ENCODE data around the gene GOPC. TPM values are rescaled to one million over a fixed set of nuclear protein-coding genes. Genes with fewer than 3 reads are reported as not detected.
"Not testable (repeated sequence)": the region's sequence is repeated elsewhere in the genome, so short reads cannot be mapped to it uniquely, and the experiment has no call there.

The GOPC gene
- 39.5 TPM for polyA plus RNA-seq
- long read RNA-seq, donor 1, full-length matches to known transcripts: 1 of 1 reads
- long read RNA-seq, donor 1, partial matches to known transcripts: 0 of 1 reads
- long read RNA-seq, donor 1, other reads (novel, unspliced or antisense): 0 of 1 reads
- long read RNA-seq, donor 2, full-length matches to known transcripts: 1 of 16 reads
- long read RNA-seq, donor 2, partial matches to known transcripts: 15 of 16 reads
- long read RNA-seq, donor 2, other reads (novel, unspliced or antisense): 0 of 16 reads
- long read RNA-seq, donor 3, full-length matches to known transcripts: 6 of 34 reads
- long read RNA-seq, donor 3, partial matches to known transcripts: 28 of 34 reads
- long read RNA-seq, donor 3, other reads (novel, unspliced or antisense): 0 of 34 reads
- long read RNA-seq, donor 4: 0 reads
- long read RNA-seq, donor 5, full-length matches to known transcripts: 7 of 24 reads
- long read RNA-seq, donor 5, partial matches to known transcripts: 17 of 24 reads
- long read RNA-seq, donor 5, other reads (novel, unspliced or antisense): 0 of 24 reads
- long read RNA-seq, donor 6, full-length matches to known transcripts: 6 of 22 reads
- long read RNA-seq, donor 6, partial matches to known transcripts: 16 of 22 reads
- long read RNA-seq, donor 6, other reads (novel, unspliced or antisense): 0 of 22 reads
- long read RNA-seq, donor 7, full-length matches to known transcripts: 2 of 13 reads
- long read RNA-seq, donor 7, partial matches to known transcripts: 11 of 13 reads
- long read RNA-seq, donor 7, other reads (novel, unspliced or antisense): 0 of 13 reads
- long read RNA-seq, donor 8, full-length matches to known transcripts: 5 of 33 reads
- long read RNA-seq, donor 8, partial matches to known transcripts: 28 of 33 reads
- long read RNA-seq, donor 8, other reads (novel, unspliced or antisense): 0 of 33 reads
- long read RNA-seq, donor 9, full-length matches to known transcripts: 5 of 24 reads
- long read RNA-seq, donor 9, partial matches to known transcripts: 19 of 24 reads
- long read RNA-seq, donor 9, other reads (novel, unspliced or antisense): 0 of 24 reads
- long read RNA-seq, donor 10, full-length matches to known transcripts: 4 of 12 reads
- long read RNA-seq, donor 10, partial matches to known transcripts: 8 of 12 reads
- long read RNA-seq, donor 10, other reads (novel, unspliced or antisense): 0 of 12 reads
- long read RNA-seq, donor 11, full-length matches to known transcripts: 4 of 4 reads
- long read RNA-seq, donor 11, partial matches to known transcripts: 0 of 4 reads
- long read RNA-seq, donor 11, other reads (novel, unspliced or antisense): 0 of 4 reads

- no CpG with 5 or more reads among the region's 60 CpGs for WGBS (ENCODE audit: insufficient coverage, low lambda C conversion rate)
- H3K27ac ChIP-seq (ENCODE audit: low read length): peak within 1 kb of the TSS; percentile 95
- peaks cover 7% of the 10 kb centered on the region for H3K4me1 ChIP-seq (ENCODE audit: control insufficient read depth, insufficient read depth, low read length)
- H3K4me3 ChIP-seq (ENCODE audit: low read length): peak within 1 kb of the TSS; percentile 87
- H3K9me3 ChIP-seq (ENCODE audit: control insufficient read depth, low read depth, low read length): peaks cover under 1% of the 10 kb centered on the region
- DNase-seq: peak; percentile 99
- no peaks in the 10 kb centered on the region for H3K27me3 ChIP-seq (ENCODE audit: control insufficient read depth, insufficient read depth, low read length)
- peaks cover 5% of the 10 kb centered on the region for H3K36me3 ChIP-seq (ENCODE audit: control insufficient read depth, insufficient read depth, low read length)
Observed at GRCh38 chr6:117602151-117602898, at the start of gene GOPC. Gene GOPC, minus strand, starts transcription at chr6:117602511. Its CDS starts 223 bp downstream, at chr6:117602288.

- not testable (repeated sequence) for H3K27me3 ChIP-seq (ENCODE audit: control insufficient read depth, insufficient read depth, low read length); H3K4me1 ChIP-seq (ENCODE audit: control insufficient read depth, insufficient read depth, low read length); H3K36me3 ChIP-seq (ENCODE audit: control insufficient read depth, insufficient read depth, low read length); H3K9me3 ChIP-seq (ENCODE audit: control insufficient read depth, low read depth, low read length); H3K4me3 ChIP-seq (ENCODE audit: low read length); DNase-seq; H3K27ac ChIP-seq (ENCODE audit: low read length)
- no CpG with 5 or more reads among the region's 3 CpGs for WGBS (ENCODE audit: insufficient coverage, low lambda C conversion rate)
Observed at GRCh38 chr6:117651984-117652383, 49.7 kb upstream of the GOPC start.

- Histone ChIP-seq H3K4me1 (ENCODE audit: control insufficient read depth, insufficient read depth, low read length) (no peaks in the 10 kb centered on the region), H3K27ac (ENCODE audit: low read length) (no peak overlapping the region), H3K9me3 (ENCODE audit: control insufficient read depth, low read depth, low read length) (no peaks in the 10 kb centered on the region), H3K36me3 (ENCODE audit: control insufficient read depth, insufficient read depth, low read length) (no peaks in the 10 kb centered on the region), H3K4me3 (ENCODE audit: low read length) (no peak overlapping the region), H3K27me3 (ENCODE audit: control insufficient read depth, insufficient read depth, low read length) (no peaks in the 10 kb centered on the region)
- no peak for DNase-seq
- 100% methylated on average over 1 of the region's 2 CpGs for WGBS (ENCODE audit: insufficient coverage, low lambda C conversion rate)
Observed at GRCh38 chr6:117642976-117643375, 40.7 kb upstream of the GOPC start.

GRCh38 chr6:117637770-117638169 lies 35.5 kb upstream of the GOPC start:
- 40% methylated on average over 1 of the region's 1 CpG for WGBS (ENCODE audit: insufficient coverage, low lambda C conversion rate)
- H3K27ac ChIP-seq (ENCODE audit: low read length): no peak overlapping the region
- no peaks in the 10 kb centered on the region for H3K27me3 ChIP-seq (ENCODE audit: control insufficient read depth, insufficient read depth, low read length)
- no peak for DNase-seq
- H3K36me3 ChIP-seq (ENCODE audit: control insufficient read depth, insufficient read depth, low read length): no peaks in the 10 kb centered on the region
- H3K9me3 ChIP-seq (ENCODE audit: control insufficient read depth, low read depth, low read length): no peaks in the 10 kb centered on the region
- no peak overlapping the region for H3K4me3 ChIP-seq (ENCODE audit: low read length)
- H3K4me1 ChIP-seq (ENCODE audit: control insufficient read depth, insufficient read depth, low read length): no peaks in the 10 kb centered on the region

- H3K27me3 ChIP-seq (ENCODE audit: control insufficient read depth, insufficient read depth, low read length): no peaks in the 10 kb centered on the region
- WGBS (ENCODE audit: insufficient coverage, low lambda C conversion rate): 40% methylated on average over 1 of the region's 1 CpG
- DNase-seq: no peak
- H3K27ac ChIP-seq (ENCODE audit: low read length): no peak overlapping the region
- H3K36me3 ChIP-seq (ENCODE audit: control insufficient read depth, insufficient read depth, low read length): no peaks in the 10 kb centered on the region
- no peaks in the 10 kb centered on the region for H3K4me1 ChIP-seq (ENCODE audit: control insufficient read depth, insufficient read depth, low read length)
- H3K4me3 ChIP-seq (ENCODE audit: low read length): no peak overlapping the region
- H3K9me3 ChIP-seq (ENCODE audit: control insufficient read depth, low read depth, low read length): peaks cover 11% of the 10 kb centered on the region
Observed at GRCh38 chr6:117629119-117629660, 26.9 kb upstream of the GOPC start.

GRCh38 chr6:117627533-117627932 lies 25.2 kb upstream of the GOPC start:
- DNase-seq: no peak
- Histone ChIP-seq H3K27me3 (ENCODE audit: control insufficient read depth, insufficient read depth, low read length) (no peaks in the 10 kb centered on the region), H3K4me1 (ENCODE audit: control insufficient read depth, insufficient read depth, low read length) (no peaks in the 10 kb centered on the region), H3K36me3 (ENCODE audit: control insufficient read depth, insufficient read depth, low read length) (no peaks in the 10 kb centered on the region), H3K9me3 (ENCODE audit: control insufficient read depth, low read depth, low read length) (peaks cover 11% of the 10 kb centered on the region), H3K27ac (ENCODE audit: low read length) (no peak overlapping the region), H3K4me3 (ENCODE audit: low read length) (no peak overlapping the region)

- DNase-seq: no peak
- WGBS (ENCODE audit: insufficient coverage, low lambda C conversion rate): 88% methylated on average over 1 of the region's 1 CpG
- Histone ChIP-seq H3K4me3 (ENCODE audit: low read length) (no peak overlapping the region), H3K4me1 (ENCODE audit: control insufficient read depth, insufficient read depth, low read length) (no peaks in the 10 kb centered on the region), H3K9me3 (ENCODE audit: control insufficient read depth, low read depth, low read length) (peaks cover 11% of the 10 kb centered on the region), H3K27ac (ENCODE audit: low read length) (no peak overlapping the region), H3K36me3 (ENCODE audit: control insufficient read depth, insufficient read depth, low read length) (no peaks in the 10 kb centered on the region), H3K27me3 (ENCODE audit: control insufficient read depth, insufficient read depth, low read length) (no peaks in the 10 kb centered on the region)
Observed at GRCh38 chr6:117624869-117625481, 22.7 kb upstream of the GOPC start.

- Histone ChIP-seq H3K27me3 (ENCODE audit: control insufficient read depth, insufficient read depth, low read length) (no peaks in the 10 kb centered on the region), H3K4me1 (ENCODE audit: control insufficient read depth, insufficient read depth, low read length) (no peaks in the 10 kb centered on the region), H3K4me3 (ENCODE audit: low read length) (no peak overlapping the region), H3K27ac (ENCODE audit: low read length) (no peak overlapping the region), H3K9me3 (ENCODE audit: control insufficient read depth, low read depth, low read length) (no peaks in the 10 kb centered on the region), H3K36me3 (ENCODE audit: control insufficient read depth, insufficient read depth, low read length) (no peaks in the 10 kb centered on the region)
- no peak for DNase-seq
- WGBS (ENCODE audit: insufficient coverage, low lambda C conversion rate): no CpG with 5 or more reads among the region's 1 CpG
Observed at GRCh38 chr6:117619178-117619577, 16.9 kb upstream of the GOPC start.

Data from large intestine (tissue), 12 donors.